ENCODE data around the gene TMEM253. TPM values are rescaled to one million over a fixed set of nuclear protein-coding genes. Genes with fewer than 3 reads are reported as not detected.

The TMEM253 gene
- polyA plus RNA-seq, 1 donor = 62.3 TPM

DNA sequence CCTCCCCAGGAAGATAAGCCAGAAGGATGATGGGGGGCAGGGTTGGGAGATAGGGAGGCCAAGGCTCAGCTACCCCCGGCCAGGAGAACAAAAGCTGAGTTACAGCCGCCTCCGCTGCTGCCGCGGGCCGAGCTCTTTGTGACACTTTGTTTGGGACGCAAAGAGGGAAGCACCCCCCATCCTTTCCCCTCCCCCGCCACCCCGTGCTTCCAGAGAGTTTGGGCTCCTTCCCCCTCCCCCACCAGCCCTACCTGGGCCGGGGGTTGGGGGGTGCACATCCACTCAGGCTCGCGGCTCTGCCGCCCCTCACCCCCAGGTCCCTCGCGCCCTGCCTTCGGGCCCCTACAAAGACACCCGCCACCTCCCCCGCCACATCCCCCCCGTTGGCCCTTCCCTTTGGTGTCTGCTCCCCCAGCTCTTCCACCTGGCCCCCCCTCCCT lies 3.2 kb upstream of the TMEM253 start:
- Histone ChIP-seq H3K4me3 (ENCODE audit: low read length) (peak overlapping the region; percentile 36), H3K27me3 (ENCODE audit: control insufficient read depth, insufficient read depth, low read length) (no peaks in the 10 kb centered on the region), H3K36me3 (ENCODE audit: control insufficient read depth, insufficient read depth, low read length) (peaks cover 7% of the 10 kb centered on the region), H3K27ac (ENCODE audit: low read length) (peak overlapping the region; percentile 82), H3K9me3 (ENCODE audit: control insufficient read depth, low read depth, low read length) (peaks cover under 1% of the 10 kb centered on the region), H3K4me1 (ENCODE audit: control insufficient read depth, insufficient read depth, low read length) (peaks cover 58% of the 10 kb centered on the region)
- DNase-seq = peak in 1 of 2 donors; percentile 68
- no CpG with 5 or more reads among the region's 19 CpGs for WGBS (ENCODE audit: insufficient coverage, low lambda C conversion rate)

DNA sequence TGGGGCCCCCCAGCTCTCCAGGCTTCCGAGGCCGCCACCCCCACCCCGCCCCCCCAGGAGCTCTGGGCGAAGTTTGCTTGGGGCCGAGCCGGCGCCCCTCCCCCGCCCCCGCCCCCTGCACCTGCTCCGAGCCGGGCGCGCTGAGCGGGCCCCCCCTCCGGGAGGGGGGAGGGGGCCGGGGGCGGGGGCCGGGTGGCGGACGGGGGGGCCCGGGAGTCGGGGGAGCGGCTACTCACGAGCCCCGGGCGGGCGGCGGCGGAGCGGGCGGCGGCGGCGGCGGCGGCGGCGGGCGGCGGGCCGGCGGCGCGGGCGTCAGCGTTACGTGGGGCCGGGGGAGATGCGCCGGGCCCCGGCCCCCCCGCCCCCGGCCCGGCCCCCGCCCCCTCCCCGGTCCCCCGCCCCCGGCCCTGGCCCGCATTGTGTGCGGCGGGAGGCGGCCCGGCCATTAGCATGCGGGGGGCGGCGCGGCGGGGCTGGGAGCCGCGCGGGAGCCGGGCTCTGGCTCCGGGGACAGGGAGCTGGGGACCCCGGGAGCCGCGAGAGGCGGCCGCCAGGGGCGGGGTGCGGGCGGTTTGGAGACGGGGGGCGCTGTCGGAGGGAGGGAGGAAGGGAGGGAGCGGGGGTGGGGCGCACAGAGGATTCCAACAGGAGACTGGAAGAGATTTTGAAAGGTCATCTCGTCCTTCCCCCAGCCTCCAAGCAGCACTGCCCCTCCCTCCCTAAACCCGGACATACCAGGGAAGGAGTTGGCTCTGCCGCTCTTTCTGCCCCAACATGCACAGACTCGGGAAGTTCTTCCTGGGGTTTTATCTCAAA lies 2.6 kb upstream of the TMEM253 start, which contains the start of gene ZNF219:
TSS of gene ZNF219 (minus strand) at position 580 of the 816 bp plus-strand sequence. CDS start 5,064 bp downstream, outside the sequence.
- Histone ChIP-seq H3K4me1 (ENCODE audit: control insufficient read depth, insufficient read depth, low read length) (peaks cover 63% of the 10 kb centered on the region), H3K27me3 (ENCODE audit: control insufficient read depth, insufficient read depth, low read length) (no peaks in the 10 kb centered on the region), H3K9me3 (ENCODE audit: control insufficient read depth, low read depth, low read length) (no peaks in the 10 kb centered on the region), H3K27ac (ENCODE audit: low read length) (peak within 1 kb of the TSS; percentile 98), H3K4me3 (ENCODE audit: low read length) (peak within 1 kb of the TSS; percentile 66), H3K36me3 (ENCODE audit: control insufficient read depth, insufficient read depth, low read length) (peaks cover under 1% of the 10 kb centered on the region)
- no CpG with 5 or more reads among the region's 90 CpGs for WGBS (ENCODE audit: insufficient coverage, low lambda C conversion rate)
- DNase-seq = peak; percentile 34 to 74

DNA sequence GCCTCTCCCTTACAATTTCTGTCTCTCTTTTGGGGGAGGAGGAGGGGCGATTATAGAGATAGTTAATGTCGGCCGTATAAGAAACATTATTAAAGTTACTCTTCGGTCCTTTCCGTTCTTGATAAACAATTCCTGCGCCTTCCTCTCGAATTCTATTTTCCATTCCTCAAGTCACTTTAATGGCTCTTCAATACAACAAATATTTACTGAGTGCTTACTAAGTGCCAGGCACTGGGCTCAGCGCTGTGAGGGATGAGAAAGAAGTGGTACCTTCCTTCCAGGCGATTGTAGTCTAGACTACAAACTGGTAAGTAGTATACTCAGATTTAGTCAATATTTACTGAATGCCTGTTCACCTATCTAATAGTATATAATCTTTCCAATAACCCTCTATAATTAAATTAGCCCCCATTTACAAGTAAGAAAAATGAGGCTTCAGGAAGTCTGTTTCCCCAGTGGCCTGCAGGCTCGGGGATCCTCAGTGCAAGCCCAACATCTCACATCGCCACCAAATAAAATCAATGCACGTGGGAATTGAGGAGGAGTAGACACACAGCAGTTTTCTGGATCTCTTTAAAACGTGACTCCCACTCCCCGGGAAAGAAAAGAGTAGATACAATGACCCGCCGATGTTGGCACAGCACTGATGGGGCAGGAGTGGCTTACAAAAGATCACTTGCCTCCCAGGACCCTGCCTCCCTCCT lies 1.8 kb upstream of the TMEM253 start:
- Histone ChIP-seq H3K27me3 (ENCODE audit: control insufficient read depth, insufficient read depth, low read length) (no peaks in the 10 kb centered on the region), H3K9me3 (ENCODE audit: control insufficient read depth, low read depth, low read length) (no peaks in the 10 kb centered on the region), H3K4me1 (ENCODE audit: control insufficient read depth, insufficient read depth, low read length) (peaks cover 57% of the 10 kb centered on the region), H3K27ac (ENCODE audit: low read length) (peak overlapping the region; percentile 98), H3K4me3 (ENCODE audit: low read length) (peak overlapping the region; percentile 66), H3K36me3 (ENCODE audit: control insufficient read depth, insufficient read depth, low read length) (no peaks in the 10 kb centered on the region)
- WGBS (ENCODE audit: insufficient coverage, low lambda C conversion rate) = 0% methylated on average over 4 of the region's 16 CpGs
- DNase-seq = no peak

DNA sequence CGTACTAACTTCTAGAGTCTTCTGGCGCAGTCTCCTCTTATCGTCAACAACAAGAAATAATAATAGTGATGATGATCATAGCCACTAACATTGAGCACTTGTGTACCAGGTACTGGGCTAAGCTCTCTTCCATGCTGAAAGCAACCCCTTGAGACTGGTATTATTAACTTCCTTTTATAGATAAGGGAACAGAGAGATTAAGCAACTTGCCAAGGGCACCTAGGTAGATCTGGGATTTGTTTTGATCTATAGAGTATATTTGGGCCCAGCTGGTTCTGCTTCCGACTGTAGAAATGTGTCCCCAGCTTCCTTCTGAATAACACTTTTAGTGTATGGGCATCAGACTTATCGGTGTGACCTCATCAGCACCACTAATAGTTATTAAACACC lies 1.3 kb upstream of the TMEM253 start:
- WGBS (ENCODE audit: insufficient coverage, low lambda C conversion rate) = no CpG with 5 or more reads among the region's 5 CpGs
- Histone ChIP-seq H3K27me3 (ENCODE audit: control insufficient read depth, insufficient read depth, low read length) (no peaks in the 10 kb centered on the region), H3K36me3 (ENCODE audit: control insufficient read depth, insufficient read depth, low read length) (no peaks in the 10 kb centered on the region), H3K4me3 (ENCODE audit: low read length) (peak overlapping the region; percentile 66), H3K27ac (ENCODE audit: low read length) (peak overlapping the region; percentile 98), H3K4me1 (ENCODE audit: control insufficient read depth, insufficient read depth, low read length) (peaks cover 54% of the 10 kb centered on the region), H3K9me3 (ENCODE audit: control insufficient read depth, low read depth, low read length) (no peaks in the 10 kb centered on the region)
- peak in 1 of 2 donors; percentile 42 for DNase-seq

DNA sequence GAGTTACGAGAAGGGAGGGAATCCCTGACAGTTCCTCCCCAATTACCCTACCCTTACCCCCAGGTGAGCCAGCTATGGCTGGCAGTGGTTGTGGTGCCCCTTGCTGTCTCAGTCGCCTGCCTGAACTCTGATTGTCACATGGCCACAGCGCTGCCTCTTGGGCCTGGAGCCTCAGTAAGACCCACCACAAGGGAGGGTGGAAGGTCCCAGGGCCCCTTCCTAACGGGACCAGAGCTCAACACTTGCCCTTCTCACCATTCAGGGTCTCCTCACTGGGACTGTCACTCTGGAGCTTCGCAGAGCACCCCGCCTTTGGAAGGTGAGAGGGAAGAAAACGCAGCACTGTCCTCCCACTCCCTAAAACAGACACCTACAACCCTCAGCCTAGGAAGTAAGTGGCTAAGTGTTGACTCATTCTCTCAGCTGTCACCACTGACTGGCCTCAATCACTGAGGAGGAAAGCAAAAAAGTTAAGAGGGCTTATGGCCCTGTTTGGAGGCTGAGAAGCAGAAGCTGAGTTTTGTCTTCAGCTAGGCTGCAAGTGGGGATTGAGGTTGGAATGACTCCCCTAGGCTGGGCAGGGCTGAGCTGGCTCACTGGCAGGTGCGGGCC lies 1.0 kb downstream of the TMEM253 start:
- peaks cover 68% of the 10 kb centered on the region for H3K4me1 ChIP-seq (ENCODE audit: control insufficient read depth, insufficient read depth, low read length)
- DNase-seq = peak in 1 of 2 donors; percentile 49
- no peaks in the 10 kb centered on the region for H3K36me3 ChIP-seq (ENCODE audit: control insufficient read depth, insufficient read depth, low read length)
- H3K9me3 ChIP-seq (ENCODE audit: control insufficient read depth, low read depth, low read length) = no peaks in the 10 kb centered on the region
- peak overlapping the region; percentile 98 for H3K27ac ChIP-seq (ENCODE audit: low read length)
- no CpG with 5 or more reads among the region's 8 CpGs for WGBS (ENCODE audit: insufficient coverage, low lambda C conversion rate)
- H3K27me3 ChIP-seq (ENCODE audit: control insufficient read depth, insufficient read depth, low read length) = no peaks in the 10 kb centered on the region
- H3K4me3 ChIP-seq (ENCODE audit: low read length) = peak overlapping the region; percentile 40

DNA sequence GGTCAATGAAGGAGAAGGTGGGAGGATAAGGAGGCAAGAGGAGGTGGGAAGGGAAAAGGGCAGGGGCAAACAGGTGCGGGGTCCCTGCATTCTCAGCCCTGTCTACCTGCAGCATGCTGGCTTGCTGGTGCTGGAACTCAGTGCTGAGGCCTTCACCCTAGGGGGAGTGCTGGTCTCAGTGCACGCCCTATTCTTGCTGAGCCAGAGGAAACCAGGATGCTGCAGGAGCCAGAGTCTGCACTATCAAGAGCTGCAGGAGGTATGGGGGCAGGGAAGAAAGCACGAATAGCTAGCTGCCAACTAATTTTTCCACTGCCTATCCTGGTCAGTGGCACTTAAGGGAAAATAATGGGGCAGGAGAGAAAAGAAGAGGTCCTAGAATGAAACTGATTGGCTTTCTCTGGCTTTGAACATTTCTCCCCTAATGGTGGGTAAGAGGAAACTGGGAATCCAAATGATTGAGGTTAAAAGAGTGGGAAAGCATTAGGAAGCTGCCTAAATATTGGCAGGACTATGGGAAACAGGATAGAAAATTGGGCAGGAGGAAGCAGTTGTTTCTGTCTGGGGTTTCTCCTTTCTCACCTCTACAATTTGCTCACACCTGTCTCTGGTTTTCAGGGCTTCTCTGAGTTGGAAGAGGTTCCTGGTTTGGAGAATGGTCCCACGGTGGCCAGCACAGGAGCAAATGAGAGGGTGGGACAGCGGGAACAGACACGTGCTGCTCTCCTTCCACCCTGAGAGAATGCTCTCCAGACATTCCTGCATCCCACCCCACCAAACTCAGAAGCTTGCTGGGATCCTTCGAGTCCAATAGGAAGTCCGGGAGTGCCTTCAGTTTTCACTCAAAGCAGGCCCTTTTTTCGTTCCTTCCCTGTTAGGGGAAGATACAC lies 1.9 kb downstream of the TMEM253 start:
- DNase-seq = peak; percentile 78 to 81
- Histone ChIP-seq H3K4me3 (ENCODE audit: low read length) (peak overlapping the region; percentile 63), H3K36me3 (ENCODE audit: control insufficient read depth, insufficient read depth, low read length) (no peaks in the 10 kb centered on the region), H3K9me3 (ENCODE audit: control insufficient read depth, low read depth, low read length) (no peaks in the 10 kb centered on the region), H3K27me3 (ENCODE audit: control insufficient read depth, insufficient read depth, low read length) (no peaks in the 10 kb centered on the region), H3K27ac (ENCODE audit: low read length) (peak overlapping the region; percentile 98), H3K4me1 (ENCODE audit: control insufficient read depth, insufficient read depth, low read length) (peaks cover 70% of the 10 kb centered on the region)
- 17% methylated on average over 1 of the region's 9 CpGs for WGBS (ENCODE audit: insufficient coverage, low lambda C conversion rate)

DNA sequence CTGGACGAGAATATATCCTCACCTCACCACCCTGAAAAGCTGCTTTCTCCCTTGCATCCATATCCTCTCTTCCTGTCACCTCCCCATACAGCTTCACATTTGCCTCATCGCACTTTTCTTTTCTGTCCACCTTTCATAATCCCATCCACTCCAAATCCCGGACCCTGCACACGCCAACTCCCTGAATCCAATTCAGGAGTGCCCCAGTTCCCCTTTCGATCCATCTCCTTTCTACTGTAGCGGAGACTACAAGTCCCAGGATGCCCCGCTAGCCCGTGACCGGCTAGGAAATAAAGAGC lies 2.5 kb downstream of the TMEM253 start:
- peak overlapping the region; percentile 63 for H3K4me3 ChIP-seq (ENCODE audit: low read length)
- DNase-seq = no peak
- no peaks in the 10 kb centered on the region for H3K27me3 ChIP-seq (ENCODE audit: control insufficient read depth, insufficient read depth, low read length)
- no peaks in the 10 kb centered on the region for H3K9me3 ChIP-seq (ENCODE audit: control insufficient read depth, low read depth, low read length)
- H3K27ac ChIP-seq (ENCODE audit: low read length) = peak overlapping the region; percentile 98
- H3K36me3 ChIP-seq (ENCODE audit: control insufficient read depth, insufficient read depth, low read length) = no peaks in the 10 kb centered on the region
- WGBS (ENCODE audit: insufficient coverage, low lambda C conversion rate) = 0% methylated on average over 1 of the region's 9 CpGs
- peaks cover 70% of the 10 kb centered on the region for H3K4me1 ChIP-seq (ENCODE audit: control insufficient read depth, insufficient read depth, low read length)

DNA sequence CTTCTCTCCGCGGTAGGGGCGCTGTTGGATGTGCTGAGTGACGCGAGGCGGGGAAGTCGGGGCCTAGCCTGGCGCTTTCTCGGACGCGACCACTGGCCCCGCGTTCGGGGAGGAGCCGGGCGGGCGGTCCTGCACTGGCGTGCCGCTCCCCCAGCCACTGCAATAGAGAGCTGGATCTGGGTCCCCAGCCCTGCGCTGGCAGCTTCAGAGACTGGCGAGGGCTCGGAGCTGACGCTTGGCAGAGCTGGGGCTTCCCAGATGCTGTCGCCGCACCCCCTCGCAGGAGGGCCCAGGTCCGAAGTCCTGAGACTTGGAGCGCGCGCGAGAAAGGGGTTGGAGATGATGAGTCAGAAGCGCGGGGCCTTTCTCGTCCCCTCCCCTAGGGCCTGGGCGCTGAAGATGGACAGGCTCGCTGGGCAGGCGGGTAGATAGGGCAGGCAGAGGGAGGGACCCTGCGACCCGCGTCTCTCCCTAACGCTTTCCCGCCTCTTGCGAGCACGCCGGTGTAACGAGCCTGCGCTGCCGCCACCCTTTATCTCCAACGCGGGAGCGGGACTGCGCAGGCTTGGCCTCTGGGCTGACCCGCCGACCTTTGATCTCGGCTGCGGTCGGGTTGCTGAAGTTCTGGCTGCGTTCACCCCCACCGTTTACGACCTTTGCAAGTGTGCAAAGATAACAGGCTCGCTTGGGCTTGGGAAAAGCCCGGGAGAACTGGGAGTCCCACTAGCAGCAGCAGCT lies 3.0 kb downstream of the TMEM253 start:
- no CpG with 5 or more reads among the region's 62 CpGs for WGBS (ENCODE audit: insufficient coverage, low lambda C conversion rate)
- DNase-seq = peak; percentile 96 to 99
- no peaks in the 10 kb centered on the region for H3K36me3 ChIP-seq (ENCODE audit: control insufficient read depth, insufficient read depth, low read length)
- H3K27ac ChIP-seq (ENCODE audit: low read length) = peak overlapping the region; percentile 98
- H3K4me3 ChIP-seq (ENCODE audit: low read length) = peak overlapping the region; percentile 63
- H3K27me3 ChIP-seq (ENCODE audit: control insufficient read depth, insufficient read depth, low read length) = no peaks in the 10 kb centered on the region
- H3K4me1 ChIP-seq (ENCODE audit: control insufficient read depth, insufficient read depth, low read length) = peaks cover 70% of the 10 kb centered on the region
- H3K9me3 ChIP-seq (ENCODE audit: control insufficient read depth, low read depth, low read length) = no peaks in the 10 kb centered on the region

DNA sequence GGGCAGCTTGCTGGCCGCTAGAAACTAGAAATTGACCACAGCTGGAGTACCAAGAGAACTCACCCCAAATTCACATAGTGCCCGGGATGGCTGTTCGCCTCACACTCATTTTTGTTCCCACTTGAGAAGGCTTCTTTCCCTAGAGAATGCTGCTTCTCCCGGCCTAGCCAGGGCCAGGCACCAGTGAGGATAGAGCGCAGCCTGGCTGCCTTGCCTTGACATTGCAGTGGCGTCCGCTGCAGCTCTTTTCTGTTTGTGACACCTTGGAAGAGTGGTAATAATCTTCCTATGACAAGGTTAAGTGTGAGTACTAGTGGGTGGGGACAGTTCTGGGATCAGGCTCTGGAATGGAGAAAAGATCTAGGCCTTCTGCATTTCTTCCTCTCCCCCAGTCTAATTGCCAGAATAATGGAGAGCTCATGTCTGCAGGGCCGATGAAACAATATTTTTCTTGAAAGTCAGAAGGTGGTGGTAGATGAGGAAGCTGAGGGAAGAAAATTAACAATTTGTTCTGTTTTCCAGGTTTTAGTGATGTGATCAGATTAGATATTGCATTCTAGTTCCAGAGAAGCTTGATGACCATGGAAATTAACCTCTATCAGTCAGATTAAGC lies 3.7 kb downstream of the TMEM253 start:
- Histone ChIP-seq H3K27ac (ENCODE audit: low read length) (peak overlapping the region; percentile 98), H3K4me1 (ENCODE audit: control insufficient read depth, insufficient read depth, low read length) (peaks cover 69% of the 10 kb centered on the region), H3K4me3 (ENCODE audit: low read length) (peak overlapping the region; percentile 63), H3K27me3 (ENCODE audit: control insufficient read depth, insufficient read depth, low read length) (no peaks in the 10 kb centered on the region), H3K36me3 (ENCODE audit: control insufficient read depth, insufficient read depth, low read length) (no peaks in the 10 kb centered on the region), H3K9me3 (ENCODE audit: control insufficient read depth, low read depth, low read length) (no peaks in the 10 kb centered on the region)
- DNase-seq = peak in 1 of 2 donors; percentile 87
- no CpG with 5 or more reads among the region's 8 CpGs for WGBS (ENCODE audit: insufficient coverage, low lambda C conversion rate)

Data from large intestine (tissue), 3 donors.